CD4-positive, CD25-positive, alpha-beta regulatory T cell (primary cell): ENCODE data around the gene NMRAL1. TPM values are rescaled to one million over a fixed set of nuclear protein-coding genes. Genes with fewer than 3 reads are reported as not detected.
A peak's percentile ranks its signal among the peaks of the same experiment; 100 is the strongest.

Experiments
- ATAC-seq, 2 donors: fragments of 150-1000 bp; cut with Tn5 transposase; one replicate each; pipeline ENCODE4 v1.10.0; 2021; ENCODE audit warnings: low read depth in 2 of 2, moderate number of reproducible peaks in 2 of 2, moderate library complexity in 1 of 2
- DNase-seq, 3 donors: peaks; one replicate each; pipeline versions ENCODE4 v3.0.0 to v3.0.0-alpha.2; 2012 to 2022; ENCODE audit warnings: mixed read lengths in 1 of 3
- H3K27ac ChIP-seq: one replicate; pipeline ENCODE4 v1.7.0; 2013; ENCODE audit warnings: mild to moderate bottlenecking, low read length; ENCODE audit not compliant: insufficient read depth, poor library complexity, severe bottlenecking
- H3K27me3 ChIP-seq: one replicate; pipeline ENCODE4 v1.7.0; 2013; ENCODE audit warnings: low read length; ENCODE audit not compliant: control insufficient read depth, insufficient read depth
- H3K36me3 ChIP-seq: one replicate; pipeline ENCODE4 v1.7.0; 2013; ENCODE audit warnings: mild to moderate bottlenecking, low read length, moderate library complexity; ENCODE audit not compliant: control insufficient read depth, insufficient read depth
- H3K4me1 ChIP-seq: 2 replicates; pipeline ENCODE4 v1.7.0; 2013; ENCODE audit warnings: mild to moderate bottlenecking, low read length; ENCODE audit not compliant: insufficient read depth, control insufficient read depth, poor library complexity, severe bottlenecking
- H3K4me3 ChIP-seq: one replicate; pipeline ENCODE4 v1.7.0; 2013; ENCODE audit warnings: low read depth, mild to moderate bottlenecking, low read length, moderate library complexity
- H3K9me3 ChIP-seq, 2 experiments: 1 replicate in 1 of 2; 2 replicates in 1 of 2; pipeline ENCODE4 v1.7.0; 2013; ENCODE audit warnings: low read length in 2 of 2, mild to moderate bottlenecking in 1 of 2, moderate library complexity in 1 of 2; ENCODE audit not compliant: control insufficient read depth in 2 of 2
- H3K27ac Mint-ChIP-seq, 3 donors: one replicate each; pipeline ENCODE4 v1.8.0; 2020 to 2022; ENCODE audit warnings: mild to moderate bottlenecking in 3 of 3, mixed read lengths in 3 of 3, moderate library complexity in 2 of 3
- H3K27me3 Mint-ChIP-seq: one replicate; pipeline ENCODE4 v1.8.0; 2022; ENCODE audit warnings: mild to moderate bottlenecking, mixed read lengths
- H3K36me3 Mint-ChIP-seq: one replicate; pipeline ENCODE4 v1.8.0; 2020; ENCODE audit warnings: mixed read lengths
- H3K4me1 Mint-ChIP-seq, 4 donors: one replicate each; pipeline ENCODE4 v1.8.0; 2020 to 2022; ENCODE audit warnings: mixed read lengths in 4 of 4, mild to moderate bottlenecking in 1 of 4
- H3K4me3 Mint-ChIP-seq, 4 donors: one replicate each; pipeline ENCODE4 v1.8.0; 2020 to 2022; ENCODE audit warnings: mild to moderate bottlenecking in 4 of 4, mixed read lengths in 4 of 4, moderate library complexity in 3 of 4
- H3K9me3 Mint-ChIP-seq, 7 donors: one replicate each; pipeline ENCODE4 v1.8.0; 2020 to 2022; ENCODE audit warnings: mixed read lengths in 7 of 7, mild to moderate bottlenecking in 3 of 7, moderate library complexity in 2 of 7
- polyA plus RNA-seq, 4 donors: library from polyadenylated mRNA; unstranded; fragments of 300-500 nt; fragmentation: Illumina TruSeq; gene quantifications; one replicate each; pipeline ENCODE4 v1.2.3, GENCODE V29; 2021
- total RNA-seq: library from RNA; stranded (reverse); gene quantifications from one replicate; pipeline ENCODE4 v1.2.3, GENCODE V29; 2022

Gene NMRAL1
- total and polyA plus RNA-seq, 5 donors from 2014 or later, result 40.7 to 61.7 (median 50.7) TPM

DNA sequence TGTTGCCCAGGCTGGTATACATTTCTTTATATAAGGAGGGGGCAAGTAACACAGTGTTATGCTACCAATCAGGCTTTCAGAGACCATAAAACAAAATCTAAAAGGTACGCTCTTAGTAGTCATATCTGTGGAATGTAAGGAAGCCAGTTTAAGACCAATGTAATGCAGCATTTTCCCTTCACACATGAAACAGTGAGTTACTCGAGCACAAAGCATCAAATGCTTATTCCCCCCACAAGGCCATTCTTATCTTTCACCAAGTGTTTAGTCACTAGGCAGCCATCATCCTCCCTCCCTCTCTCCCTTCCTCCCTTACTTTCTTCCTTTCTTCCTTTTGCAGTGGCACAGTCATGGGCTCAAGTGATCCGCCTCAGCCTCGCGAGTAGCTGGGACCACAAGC, 14.6 kb upstream of the NMRAL1 start:
- H3K27ac ChIP-seq, result peak overlapping the region; percentile 64
- H3K4me1 Mint-ChIP-seq, result peaks cover 17 to 79% (median 54%) of the 10 kb centered on the region in 4 donors

DNA sequence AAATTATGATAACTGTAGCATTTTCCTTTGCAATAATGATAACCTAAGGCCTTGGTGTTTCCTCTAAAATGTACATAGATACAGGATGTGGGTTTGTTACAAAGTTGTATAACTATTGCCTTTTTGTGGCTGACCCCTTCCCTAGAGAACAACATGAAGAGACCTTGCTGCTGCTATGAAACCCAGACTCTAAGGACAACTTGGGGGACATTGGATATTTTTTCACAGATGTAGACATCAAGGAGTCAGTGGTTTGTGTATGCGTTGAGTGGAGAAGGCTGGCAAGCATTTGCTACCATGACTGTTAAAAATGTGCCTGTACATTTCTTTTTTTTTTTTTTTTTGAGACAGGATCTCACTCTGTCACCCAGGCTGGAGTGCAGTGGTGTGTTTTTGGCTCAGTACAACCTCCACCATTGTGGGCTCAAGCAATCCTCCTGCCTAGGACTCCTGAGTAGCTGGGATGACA, 14.1 kb upstream of the NMRAL1 start:
- Mint-ChIP-seq H3K4me3 (peak overlapping the region; percentile 74 to 81 (median 78)), H3K9me3 (no peaks in the 10 kb centered on the region), H3K36me3 (peaks cover 37% of the 10 kb centered on the region), H3K27ac (peak overlapping the region; percentile 90 to 98 (median 96)), H3K4me1 (peaks cover 16 to 75% (median 51%) of the 10 kb centered on the region in 4 donors), H3K27me3 (no peaks in the 10 kb centered on the region)
- H3K9me3 ChIP-seq, result no peaks in the 10 kb centered on the region
- DNase-seq (peak in 2 of 3 donors; percentile 70 to 72), ATAC-seq (peak; percentile 69 to 84)
- peaks cover 52% of the 10 kb centered on the region for H3K4me1 ChIP-seq
- H3K27ac ChIP-seq, result peak overlapping the region; percentile 64
- peak overlapping the region; percentile 68 for H3K4me3 ChIP-seq
- peaks cover 32% of the 10 kb centered on the region for H3K36me3 ChIP-seq
- H3K27me3 ChIP-seq, result no peaks in the 10 kb centered on the region

More for the DNA sequence above, 14.6 kb upstream of the NMRAL1 start:
- peak overlapping the region; percentile 68 for H3K4me3 ChIP-seq
- H3K27me3 ChIP-seq, result no peaks in the 10 kb centered on the region
- no peaks in the 10 kb centered on the region for H3K9me3 Mint-ChIP-seq
- peak overlapping the region; percentile 90 to 98 (median 96) for H3K27ac Mint-ChIP-seq
- H3K4me1 ChIP-seq, result peaks cover 52% of the 10 kb centered on the region
- ATAC-seq, result no peak
- H3K9me3 ChIP-seq, result no peaks in the 10 kb centered on the region
- no peak for DNase-seq
- no peaks in the 10 kb centered on the region for H3K27me3 Mint-ChIP-seq
- peaks cover 33% of the 10 kb centered on the region for H3K36me3 ChIP-seq
- peak overlapping the region; percentile 74 to 81 (median 78) for H3K4me3 Mint-ChIP-seq
- peaks cover 38% of the 10 kb centered on the region for H3K36me3 Mint-ChIP-seq

DNA sequence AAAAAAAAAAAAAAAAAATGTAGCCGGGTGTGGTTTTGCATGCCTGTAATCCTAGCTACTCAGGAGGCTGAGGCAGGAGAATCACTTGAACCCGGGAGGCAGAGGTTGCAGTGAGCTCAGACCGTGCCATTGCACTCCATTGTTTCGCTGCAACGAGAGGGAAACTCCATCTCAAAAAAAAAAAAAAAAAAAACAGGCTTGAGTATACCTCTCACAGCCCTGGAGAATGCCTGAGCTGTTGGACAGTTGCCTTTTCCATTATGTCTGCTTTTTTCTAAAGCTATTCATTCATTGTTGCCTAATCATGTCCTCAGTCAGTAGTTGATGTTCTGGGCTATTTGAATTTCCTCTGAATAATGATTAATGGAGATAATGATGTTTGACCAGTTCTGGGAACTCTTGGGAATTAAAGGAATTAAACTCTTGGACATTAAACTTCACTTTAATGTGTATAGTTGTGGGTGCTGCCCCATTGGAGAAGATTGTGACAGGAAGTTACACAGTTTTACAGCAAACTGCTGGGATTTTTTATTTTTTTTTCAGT, 13.6 kb upstream of the NMRAL1 start:
- Mint-ChIP-seq H3K4me1 (peaks cover 12 to 73% (median 50%) of the 10 kb centered on the region in 4 donors), H3K27me3 (no peaks in the 10 kb centered on the region), H3K9me3 (no peaks in the 10 kb centered on the region), H3K27ac (peak overlapping the region; percentile 90 to 98 (median 96)), H3K36me3 (peaks cover 32% of the 10 kb centered on the region), H3K4me3 (peak overlapping the region; percentile 74 to 81 (median 78))
- Histone ChIP-seq H3K9me3 (no peaks in the 10 kb centered on the region), H3K36me3 (peaks cover 32% of the 10 kb centered on the region), H3K27ac (peak overlapping the region; percentile 64), H3K4me1 (peaks cover 52% of the 10 kb centered on the region), H3K4me3 (peak overlapping the region; percentile 68), H3K27me3 (no peaks in the 10 kb centered on the region)
- no peak for ATAC-seq
- no peak for DNase-seq

DNA sequence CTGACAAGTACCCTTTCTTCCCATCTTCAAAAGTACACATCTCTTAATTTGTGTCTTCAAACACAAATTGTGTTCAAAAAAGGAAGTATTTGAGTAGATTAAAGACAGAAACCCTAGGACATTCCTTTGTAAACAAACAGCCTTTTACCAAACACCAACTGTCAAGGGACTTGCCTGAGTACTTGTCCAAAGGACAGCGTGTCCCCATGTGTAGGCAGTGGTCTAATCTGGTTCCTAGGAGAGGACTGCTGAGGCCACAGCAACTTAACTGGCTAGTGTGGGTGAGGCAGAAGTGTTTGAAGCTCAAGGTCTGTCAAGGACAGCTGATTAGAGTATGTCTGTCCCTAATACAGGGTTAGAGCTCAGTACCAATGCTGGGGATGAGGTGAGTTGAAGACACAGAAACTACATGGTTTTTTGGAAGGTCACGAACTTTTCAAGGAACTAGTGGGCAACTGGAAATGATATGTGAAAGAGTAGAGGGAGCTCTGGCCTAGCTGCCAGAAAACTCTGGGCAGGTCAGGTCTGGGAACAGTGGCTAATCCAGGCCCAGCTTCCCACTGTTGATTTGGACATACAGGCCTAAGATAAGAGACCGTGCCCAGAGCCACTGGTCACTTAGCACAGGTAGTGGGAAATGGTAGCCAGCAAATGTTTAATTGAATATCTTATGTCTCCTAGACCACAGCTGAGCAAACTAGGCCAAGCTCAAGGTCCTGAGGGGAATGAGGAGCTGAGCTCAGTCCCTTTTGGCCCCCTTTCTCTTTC, 11.9 kb upstream of the NMRAL1 start:
- H3K27ac ChIP-seq, result peak overlapping the region; percentile 62
- peaks cover 32% of the 10 kb centered on the region for H3K36me3 ChIP-seq
- Mint-ChIP-seq H3K9me3 (no peaks in the 10 kb centered on the region), H3K4me3 (peak overlapping the region in 2 of 4 donors; percentile 29 to 83), H3K27ac (peak overlapping the region; percentile 67 to 91 (median 90)), H3K36me3 (peaks cover 41% of the 10 kb centered on the region), H3K27me3 (no peaks in the 10 kb centered on the region), H3K4me1 (peaks cover 26 to 80% (median 64%) of the 10 kb centered on the region in 4 donors)
- DNase-seq (no peak), ATAC-seq (no peak)
- H3K27me3 ChIP-seq, result no peaks in the 10 kb centered on the region
- no peak overlapping the region for H3K4me3 ChIP-seq
- no peaks in the 10 kb centered on the region for H3K9me3 ChIP-seq
- peaks cover 57% of the 10 kb centered on the region for H3K4me1 ChIP-seq

DNA sequence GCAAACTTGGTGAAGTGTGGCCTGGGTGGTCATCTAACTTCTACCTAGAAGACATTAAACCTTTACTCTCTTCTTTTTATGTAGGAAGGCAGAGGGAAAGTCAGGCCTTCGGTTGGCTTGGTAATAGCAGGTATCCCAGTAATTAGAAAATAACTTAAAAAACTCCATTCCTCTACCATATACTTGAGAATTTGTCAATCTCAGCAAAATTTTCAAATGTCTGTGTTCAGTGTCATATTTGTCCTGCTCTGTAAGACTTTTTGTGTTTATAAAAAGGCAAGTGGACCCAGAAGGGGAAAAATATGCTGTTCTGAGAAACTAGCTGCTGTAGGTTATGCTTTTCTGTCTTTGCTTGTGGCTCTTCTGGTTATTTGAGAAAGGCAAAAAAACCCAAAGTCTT, 7.5 kb upstream of the NMRAL1 start:
- DNase-seq (no peak), ATAC-seq (no peak)
- H3K4me1 Mint-ChIP-seq, result peaks cover 29 to 65% (median 50%) of the 10 kb centered on the region in 4 donors
- Histone ChIP-seq H3K36me3 (peaks cover 27% of the 10 kb centered on the region), H3K4me3 (peak overlapping the region; percentile 57), H3K27ac (peak overlapping the region; percentile 55), H3K9me3 (no peaks in the 10 kb centered on the region), H3K4me1 (peaks cover 35% of the 10 kb centered on the region), H3K27me3 (no peaks in the 10 kb centered on the region)
- H3K27me3 Mint-ChIP-seq, result no peaks in the 10 kb centered on the region
- H3K36me3 Mint-ChIP-seq, result peaks cover 27% of the 10 kb centered on the region
- no peaks in the 10 kb centered on the region for H3K9me3 Mint-ChIP-seq
- peak overlapping the region; percentile 79 to 88 (median 81) for H3K27ac Mint-ChIP-seq
- peak overlapping the region in 3 of 4 donors; percentile 42 to 74 (median 44) for H3K4me3 Mint-ChIP-seq

DNA sequence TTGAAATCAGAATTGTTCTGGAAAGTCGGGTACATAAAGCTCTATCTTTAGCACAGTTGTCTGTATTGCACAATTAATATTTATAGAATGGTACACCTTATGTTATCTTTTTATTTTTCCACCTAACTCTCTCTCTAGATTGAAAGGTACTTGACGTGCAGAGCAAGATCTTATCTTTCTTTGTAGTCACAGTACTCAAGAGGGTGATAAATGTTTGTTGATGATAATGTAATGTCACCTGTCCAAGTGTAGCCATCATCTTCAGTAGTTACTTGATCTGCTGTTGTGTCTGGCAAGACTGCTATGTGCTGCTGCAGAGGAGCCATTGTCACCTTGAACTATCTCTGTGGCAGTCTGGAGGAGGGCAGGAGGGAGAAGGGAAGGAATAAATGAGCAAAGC, 7.1 kb upstream of the NMRAL1 start:
- Mint-ChIP-seq H3K27ac (peak overlapping the region; percentile 79 to 88 (median 81)), H3K36me3 (peaks cover 26% of the 10 kb centered on the region), H3K4me1 (peaks cover 29 to 63% (median 49%) of the 10 kb centered on the region in 4 donors), H3K27me3 (no peaks in the 10 kb centered on the region), H3K9me3 (no peaks in the 10 kb centered on the region), H3K4me3 (peak overlapping the region; percentile 22 to 74 (median 43))
- H3K27ac ChIP-seq, result peak overlapping the region; percentile 55
- DNase-seq (no peak), ATAC-seq (no peak)
- H3K27me3 ChIP-seq, result no peaks in the 10 kb centered on the region
- peaks cover 35% of the 10 kb centered on the region for H3K4me1 ChIP-seq
- H3K9me3 ChIP-seq, result no peaks in the 10 kb centered on the region
- peaks cover 25% of the 10 kb centered on the region for H3K36me3 ChIP-seq
- H3K4me3 ChIP-seq, result peak overlapping the region; percentile 57

DNA sequence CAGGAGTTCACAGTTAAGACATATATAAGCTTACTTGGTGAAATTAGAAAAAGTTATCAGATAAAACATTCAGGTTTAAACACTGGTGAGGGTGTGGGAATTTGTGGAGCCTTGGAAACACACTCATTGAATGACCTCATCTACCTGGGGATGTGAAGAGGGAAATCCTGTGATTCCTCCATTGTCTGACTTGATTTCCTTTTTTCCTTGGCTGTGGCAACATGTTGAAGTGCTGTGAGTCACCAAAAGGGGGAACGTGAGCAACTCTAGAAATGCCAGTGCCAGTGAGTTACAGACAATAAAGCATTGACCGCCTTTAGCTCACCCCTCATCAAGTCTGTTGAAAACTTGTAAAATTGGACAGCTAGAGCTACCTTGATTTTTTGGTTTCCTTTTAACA, 3.5 kb upstream of the NMRAL1 start:
- DNase-seq (peak in 1 of 3 donors; percentile 33), ATAC-seq (no peak)
- no peaks in the 10 kb centered on the region for H3K36me3 ChIP-seq
- peak overlapping the region; percentile 25 for H3K27ac ChIP-seq
- peak overlapping the region; percentile 55 for H3K4me3 ChIP-seq
- H3K27ac Mint-ChIP-seq, result peak overlapping the region; percentile 80 to 92 (median 84)
- no peaks in the 10 kb centered on the region for H3K9me3 ChIP-seq
- H3K27me3 ChIP-seq, result no peaks in the 10 kb centered on the region
- H3K4me1 Mint-ChIP-seq, result peaks cover 34 to 67% (median 51%) of the 10 kb centered on the region in 4 donors
- H3K36me3 Mint-ChIP-seq, result peaks cover 12% of the 10 kb centered on the region
- H3K27me3 Mint-ChIP-seq, result no peaks in the 10 kb centered on the region
- H3K9me3 Mint-ChIP-seq, result no peaks in the 10 kb centered on the region
- H3K4me1 ChIP-seq, result peaks cover 63% of the 10 kb centered on the region
- H3K4me3 Mint-ChIP-seq, result peak overlapping the region; percentile 94 to 98 (median 94)
